Gastrocnemius medialis (tissue), 4 donors: ENCODE measurements around the gene MAST4. TPM values are rescaled to one million over a fixed set of nuclear protein-coding genes. Genes with fewer than 3 reads are reported as not detected.

ENCODE experiments used
- ATAC-seq, 2 donors: fragments of 150-250 bp; one replicate each; pipeline ENCODE4 v1.9.1; 2016
- DNase-seq, 2 donors: peaks; one replicate each; pipeline ENCODE4 v3.0.0-alpha.2; 2019
- H3K27ac ChIP-seq, 4 donors: fragments of 200-600 bp; sonication (generic); 1 replicate in 1 of 4; 2 replicates in 3 of 4; pipeline ENCODE4 v1.5.1; 2016 to 2018; ENCODE audit warnings: mild to moderate bottlenecking in 2 of 4, moderate library complexity in 1 of 4
- H3K27me3 ChIP-seq, 3 donors: fragments of 200-600 bp; sonication (generic) in 2 of 3; 1 replicate in 1 of 3; 2 replicates in 2 of 3; pipeline versions ENCODE4 v1.5.1 to v1.6.0; 2016 to 2019; ENCODE audit warnings: mild to moderate bottlenecking in 1 of 3, moderate library complexity in 1 of 3
- H3K36me3 ChIP-seq, 2 donors: fragments of 200-600 bp; sonication (generic) in 1 of 2; one replicate each; pipeline ENCODE4 v1.5.1; 2017 to 2018
- H3K4me1 ChIP-seq, 2 donors: fragments of 200-600 bp; sonication (generic) in 1 of 2; one replicate each; pipeline ENCODE4 v1.5.1; 2016 to 2017; ENCODE audit warnings: mild to moderate bottlenecking in 2 of 2
- H3K4me3 ChIP-seq, 4 donors: fragments of 200-600 bp; sonication (generic) in 3 of 4; 1 replicate in 1 of 4; 2 replicates in 3 of 4; pipeline ENCODE4 v1.5.1; 2016 to 2019; ENCODE audit warnings: mild to moderate bottlenecking in 2 of 4
- H3K9me3 ChIP-seq, 3 donors: fragments of 200-600 bp; sonication (generic) in 2 of 3; 1 replicate in 1 of 3; 2 replicates in 2 of 3; pipeline ENCODE4 v1.5.1; 2016 to 2019
- CTCF ChIP-seq, 5 experiments: fragments of 450-650 bp in 3 of 5; fragments of 200-600 bp in 2 of 5; sonication (generic) in 2 of 5; IDR thresholded peaks in 4 of 5; conservative IDR thresholded peaks in 1 of 5; 1 replicate in 4 of 5; 2 replicates in 1 of 5; pipeline ENCODE4 v1.5.1; 2016 to 2019; ENCODE audit warnings: antibody characterized with exemption in 5 of 5, mild to moderate bottlenecking in 3 of 5, moderate library complexity in 3 of 5
- POLR2A ChIP-seq, 2 donors: fragments of 450-650 bp; IDR thresholded peaks; one replicate each; pipeline ENCODE4 v1.6.1; 2017; ENCODE audit warnings: antibody characterized with exemption in 2 of 2, mild to moderate bottlenecking in 2 of 2, moderate library complexity in 2 of 2
- in situ Hi-C, 4 donors: fragments of 200-750 bp; cut with MboI; loops; one replicate each; pipeline versions ENCODE4 v1.15.0 to v1.8.0; 2017; ENCODE audit warnings: low sequenced_read_pairs in 4 of 4
- intact Hi-C: fragments of 100-400 bp; cut with DNase I; formaldehyde crosslinking; loops from one replicate; pipeline ENCODE4 v1.15.1; 2023; ENCODE audit warnings: low total_unique reads
- total RNA-seq, 4 donors: library from RNA; depleted of rRNA; stranded (reverse); fragments of >200 nt; gene quantifications; one replicate each; pipeline versions ENCODE4 v1.1.0 to v1.2.3, GENCODE V29; 2016

Gene MAST4
- total RNA-seq, 4 donors from 2014 or later, result 24.1 to 42.0 (median 38.5) TPM

- Histone ChIP-seq H3K27ac (no peak overlapping the region), H3K4me3 (no peak overlapping the region), H3K4me1 (peaks cover 3 to 12% of the 10 kb centered on the region in 2 donors), H3K27me3 (no peaks in the 10 kb centered on the region), H3K36me3 (peaks cover 0 to 3% of the 10 kb centered on the region in 2 donors), H3K9me3 (no peaks in the 10 kb centered on the region)
- DNase-seq (no peak), ATAC-seq (no peak)
- intact Hi-C loops (no loop called here), in situ Hi-C loops (no loop called here)
- TF ChIP-seq POLR2A (IDR thresholded peaks at IDR 0.05) (no peak), CTCF (IDR thresholded peaks at IDR 0.05 in 4 of 5, conservative IDR thresholded peaks at IDR 0.05 in 1 of 5) (no peak)
Measured at GRCh38 chr5:67085616-67086015, 489.4 kb downstream of the MAST4 start.

GRCh38 chr5:67089200-67089725, 493.1 kb downstream of the MAST4 start:
- Histone ChIP-seq H3K27ac (peak overlapping the region in 3 of 4 donors; percentile 24 to 42 (median 41)), H3K4me3 (no peak overlapping the region), H3K9me3 (no peaks in the 10 kb centered on the region), H3K36me3 (peaks cover 0 to 7% of the 10 kb centered on the region in 2 donors), H3K27me3 (no peaks in the 10 kb centered on the region), H3K4me1 (peaks cover 24 to 30% of the 10 kb centered on the region in 2 donors)
- intact Hi-C loops, result no loop called here
- in situ Hi-C loops, result no loop called here
- TF ChIP-seq CTCF (IDR thresholded peaks at IDR 0.05 in 4 of 5, conservative IDR thresholded peaks at IDR 0.05 in 1 of 5), result no peak
- no peak for TF ChIP-seq POLR2A (IDR thresholded peaks at IDR 0.05)
- ATAC-seq, result no peak
- DNase-seq, result no peak

- DNase-seq (no peak), ATAC-seq (no peak)
- Histone ChIP-seq H3K9me3 (no peaks in the 10 kb centered on the region), H3K36me3 (peaks cover 0 to 7% of the 10 kb centered on the region in 2 donors), H3K4me1 (peaks cover 31 to 38% of the 10 kb centered on the region in 2 donors), H3K4me3 (no peak overlapping the region), H3K27me3 (no peaks in the 10 kb centered on the region), H3K27ac (no peak overlapping the region)
- intact Hi-C loops (loop anchor here (5.0 kb wide), 1 partner anchor 38 kb away; no protein-coding TSS in a partner anchor), in situ Hi-C loops (no loop called here)
- TF ChIP-seq POLR2A (IDR thresholded peaks at IDR 0.05), result no peak
Measured at GRCh38 chr5:67090040-67090439, 493.8 kb downstream of the MAST4 start.

GRCh38 chr5:67090593-67090992, 494.4 kb downstream of the MAST4 start:
- intact Hi-C loops, result loop anchor here (5.0 kb wide), 1 partner anchor 38 kb away; no protein-coding TSS in a partner anchor
- Histone ChIP-seq H3K4me1 (peaks cover 34 to 40% of the 10 kb centered on the region in 2 donors), H3K27ac (no peak overlapping the region), H3K9me3 (no peaks in the 10 kb centered on the region), H3K36me3 (peaks cover 0 to 7% of the 10 kb centered on the region in 2 donors), H3K4me3 (no peak overlapping the region), H3K27me3 (no peaks in the 10 kb centered on the region)
- in situ Hi-C loops, result no loop called here
- TF ChIP-seq CTCF (IDR thresholded peaks at IDR 0.05 in 4 of 5, conservative IDR thresholded peaks at IDR 0.05 in 1 of 5) (no peak), POLR2A (IDR thresholded peaks at IDR 0.05) (no peak)
- ATAC-seq (no peak), DNase-seq (no peak)

- intact Hi-C loops (loop anchor here (5.0 kb wide), 1 partner anchor 40 kb away; no protein-coding TSS in a partner anchor), in situ Hi-C loops (no loop called here)
- Histone ChIP-seq H3K27me3 (no peaks in the 10 kb centered on the region), H3K27ac (peak overlapping the region; percentile 35 to 75 (median 66)), H3K4me1 (peaks cover 41 to 46% of the 10 kb centered on the region in 2 donors), H3K36me3 (peaks cover 0 to 13% of the 10 kb centered on the region in 2 donors), H3K4me3 (peak overlapping the region in 2 of 4 donors; percentile 1 to 19), H3K9me3 (no peaks in the 10 kb centered on the region)
- DNase-seq (no peak), ATAC-seq (no peak)
- TF ChIP-seq CTCF (IDR thresholded peaks at IDR 0.05 in 4 of 5, conservative IDR thresholded peaks at IDR 0.05 in 1 of 5) (no peak), POLR2A (IDR thresholded peaks at IDR 0.05) (no peak)
Measured at GRCh38 chr5:67092535-67092934, 496.3 kb downstream of the MAST4 start.
